ENCODE measurements around the gene DEPDC1B.
"Not testable (repeated sequence)": the region's sequence is repeated elsewhere in the genome, so short reads cannot be mapped to it uniquely, and the experiment has no call there.

Gene DEPDC1B

GRCh38 chr5:60690326-60690725 is 9.6 kb downstream of the DEPDC1B start:
- DNase-seq, result no peak

- no peak for DNase-seq
These were observed 11.0 kb downstream of the DEPDC1B start for GRCh38 chr5:60688980-60689379.

GRCh38 chr5:60687927-60688720 is 11.8 kb downstream of the DEPDC1B start:
- no peak for DNase-seq

- DNase-seq, result no peak
These were observed 13.8 kb downstream of the DEPDC1B start for GRCh38 chr5:60686157-60686556.

- no peak for DNase-seq
These were observed 14.3 kb downstream of the DEPDC1B start for GRCh38 chr5:60685700-60686099.

- no peak for DNase-seq
These were observed 14.9 kb downstream of the DEPDC1B start for GRCh38 chr5:60685028-60685427.

GRCh38 chr5:60682007-60682406 is 18.0 kb downstream of the DEPDC1B start:
- not testable (repeated sequence) for DNase-seq

- DNase-seq, result no peak
These were observed 20.1 kb downstream of the DEPDC1B start for GRCh38 chr5:60679816-60680215.

- DNase-seq, result no peak
These were observed 21.9 kb downstream of the DEPDC1B start for GRCh38 chr5:60677850-60678664.

- no peak for DNase-seq
These were observed 24.7 kb downstream of the DEPDC1B start for GRCh38 chr5:60675286-60675685.

- no peak for DNase-seq
These were observed 25.5 kb downstream of the DEPDC1B start for GRCh38 chr5:60674251-60675069.

- DNase-seq, result no peak
These were observed 26.6 kb downstream of the DEPDC1B start for GRCh38 chr5:60673334-60673733.

GRCh38 chr5:60672693-60673264 is 27.2 kb downstream of the DEPDC1B start:
- no peak for DNase-seq

- no peak for DNase-seq
These were observed 27.9 kb downstream of the DEPDC1B start for GRCh38 chr5:60671899-60672692.

GRCh38 chr5:60670749-60671148 is 29.2 kb downstream of the DEPDC1B start:
- DNase-seq, result no peak

- DNase-seq, result no peak
These were observed 31.2 kb downstream of the DEPDC1B start for GRCh38 chr5:60668686-60669304.

- DNase-seq, result no peak
These were observed 47.9 kb downstream of the DEPDC1B start for GRCh38 chr5:60651872-60652620.

- no peak for DNase-seq
These were observed 50.6 kb downstream of the DEPDC1B start for GRCh38 chr5:60649288-60649917.

- no peak for DNase-seq
These were observed 51.8 kb downstream of the DEPDC1B start for GRCh38 chr5:60648175-60648574.

GRCh38 chr5:60640901-60641300 is 59.1 kb downstream of the DEPDC1B start:
- DNase-seq, result no peak

All from SIG-M5 (cell line).